K562 (cell line): ENCODE results near the gene FILIP1. TPM values are rescaled to one million over a fixed set of nuclear protein-coding genes. Genes with fewer than 3 reads are reported as not detected.

Experiments used
- CEBPB ChIP-seq: fragments of 450-650 bp; IDR thresholded peaks from 2 replicates; pipeline ENCODE4 v1.6.1; 2016; ENCODE audit warnings: missing genetic modification characterization, missing compliant biosample characterization
- CHD1 ChIP-seq: fragments of 200-600 bp; sonication (generic); IDR thresholded peaks from one replicate; pipeline ENCODE4 v1.6.1; 2012; ENCODE audit warnings: mild to moderate bottlenecking, moderate library complexity, low read length, inconsistent platforms
- ETV1 ChIP-seq: fragments of 450-650 bp; conservative IDR thresholded peaks from 2 replicates; pipeline ENCODE4 v1.6.1; 2016; ENCODE audit warnings: missing genetic modification characterization, control low read depth, low read depth, missing compliant biosample characterization
- FOXM1 ChIP-seq, 2 experiments: fragments of 450-650 bp in 1 of 2; sonication (generic) in 1 of 2; formaldehyde crosslinking in 1 of 2; IDR thresholded peaks; 2 replicates each; pipeline versions ENCODE4 v1.6.1 to v1.9.0; 2017 to 2022; ENCODE audit warnings: low read depth in 2 of 2, mild to moderate bottlenecking in 2 of 2, missing genetic modification reagents in 1 of 2, moderate library complexity in 1 of 2
- GATAD2B ChIP-seq: fragments of 450-650 bp; IDR thresholded peaks from 2 replicates; pipeline ENCODE4 v1.6.1; 2017; ENCODE audit warnings: mild to moderate bottlenecking, borderline replicate concordance
- HIVEP1 ChIP-seq: fragments of 250-450 bp; sonication (Bioruptor Pico); IDR thresholded peaks from 2 replicates; pipeline ENCODE4 v1.4.0; 2020; ENCODE audit warnings: mild to moderate bottlenecking
- NR3C1 ChIP-seq: sonication (generic); formaldehyde crosslinking; IDR thresholded peaks from 2 replicates; pipeline ENCODE4 v1.8.1; 2022; ENCODE audit warnings: missing genetic modification reagents
- SNRNP70 ChIP-seq: fragments of 200-400 bp; formaldehyde crosslinking; optimal IDR thresholded peaks from 2 replicates; pipeline ENCODE3; 2017; ENCODE audit warnings: low read depth, low read length
- SRSF9 ChIP-seq: fragments of 200-400 bp; formaldehyde crosslinking; IDR thresholded peaks from 2 replicates; pipeline ENCODE4 v1.6.1; 2017; ENCODE audit warnings: low read depth, low read length, borderline replicate concordance
- TFE3 ChIP-seq: fragments of 450-650 bp; formaldehyde crosslinking; IDR thresholded peaks from 2 replicates; pipeline ENCODE4 v1.4.0; 2020; ENCODE audit warnings: mild to moderate bottlenecking, mixed read lengths
- ZBTB2 ChIP-seq: fragments of 450-650 bp; IDR thresholded peaks from 2 replicates; pipeline ENCODE4 v1.6.1; 2016; ENCODE audit warnings: antibody characterized with exemption
- polyA plus RNA-seq, 8 experiments: library from polyadenylated mRNA; depleted of rRNA in 4 of 8; stranded (reverse) in 5 of 8; unstranded in 3 of 8; fragments of >200 nt; fragmentation: Nextera tagmentation in 2 of 8; fragmentation: Illumina TruSeq in 1 of 8; extraction: Ambion mirVana in 2 of 8; extraction: Trizol in 1 of 8; gene quantifications; 2 replicates each; pipeline versions ENCODE4 v1.2.1 to v1.2.3, GENCODE V29; 2011 to 2014; ENCODE audit warnings: inconsistent platforms in 1 of 8, missing spikeins in 1 of 8
- total RNA-seq, 7 experiments: library from RNA; depleted of rRNA in 6 of 7; stranded (reverse); fragments of >200 nt in 6 of 7; fragmentation: Illumina TruSeq in 2 of 7; extraction: Trizol in 2 of 7; gene quantifications; 2 replicates each; pipeline versions ENCODE4 v1.2.1 to v1.2.3, GENCODE V29; 2011 to 2021; ENCODE audit warnings: low replicate concordance in 1 of 7

FILIP1 gene
- total and polyA plus RNA-seq, 9 of the 15 experiments (the other 6 are each of a cell fraction or from before 2014, with no cell fraction given): 0.03 to 0.25 (median 0.10) TPM; not detected in 1

DNA sequence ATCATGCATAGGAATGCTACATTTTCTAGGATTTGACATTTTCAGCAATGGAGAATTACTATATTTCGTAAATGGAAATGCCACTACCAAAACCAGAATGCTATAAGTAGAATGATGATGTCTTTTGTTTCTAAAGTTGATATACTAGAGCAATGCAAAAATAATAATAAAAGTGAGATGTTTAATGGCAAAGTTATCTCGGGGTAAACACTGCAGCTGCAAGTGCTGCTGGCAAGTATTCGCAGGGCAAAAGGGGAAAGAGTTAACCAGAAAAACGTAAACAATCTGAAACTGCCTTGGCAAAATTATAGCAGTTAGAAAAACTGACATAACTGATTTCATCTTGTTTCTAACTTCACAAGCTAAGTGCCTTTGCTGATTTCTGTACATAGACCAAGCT, 45.5 kb upstream of the FILIP1 start (continued):
- TF ChIP-seq FOXM1 (IDR thresholded peaks at IDR 0.05; ENCODE audit: low read depth): no peak
- TF ChIP-seq FOXM1 (CRISPR knock-in tag; IDR thresholded peaks at IDR 0.05; ENCODE audit: low read depth): no peak
- TF ChIP-seq CHD1: no peak
- TF ChIP-seq HIVEP1 (CRISPR knock-in tag): no peak
- no peak for TF ChIP-seq GATAD2B
- TF ChIP-seq CEBPB (tag): no peak
- TF ChIP-seq ZBTB2: no peak
- TF ChIP-seq ETV1 (tag): no peak
- no peak for TF ChIP-seq NR3C1 (CRISPR knock-in tag)
- no peak for TF ChIP-seq SRSF9
- no peak for TF ChIP-seq TFE3
- no peak for TF ChIP-seq SNRNP70
- TF ChIP-seq, all 486 proteins: peak for 0
